GM13976 (cell line): ENCODE measurements around the gene MYL9.

Experiments
- DNase-seq: peaks from one replicate; pipeline ENCODE4 v3.0.0; 2012; ENCODE audit warnings: low spot score
- in situ Hi-C: fragments of 300-500 bp; cut with MboI; formaldehyde crosslinking; loops from one replicate; pipeline ENCODE4 v1.12.0; 2022; ENCODE audit warnings: low sequenced_read_pairs, mixed read lengths, inconsistent platforms; ENCODE audit not compliant: unreplicated experiment
- TF ChIP-seq, protein P1 (sequence below): IDR thresholded peaks from 2 replicates; pipeline ENCODE4 v1.5.1; 2012; ENCODE audit warnings: borderline replicate concordance, mild to moderate bottlenecking; ENCODE audit not compliant: insufficient read depth; ENCODE audit errors: extremely low read depth, missing control alignments, control extremely low read depth

MYL9 gene

DNA sequence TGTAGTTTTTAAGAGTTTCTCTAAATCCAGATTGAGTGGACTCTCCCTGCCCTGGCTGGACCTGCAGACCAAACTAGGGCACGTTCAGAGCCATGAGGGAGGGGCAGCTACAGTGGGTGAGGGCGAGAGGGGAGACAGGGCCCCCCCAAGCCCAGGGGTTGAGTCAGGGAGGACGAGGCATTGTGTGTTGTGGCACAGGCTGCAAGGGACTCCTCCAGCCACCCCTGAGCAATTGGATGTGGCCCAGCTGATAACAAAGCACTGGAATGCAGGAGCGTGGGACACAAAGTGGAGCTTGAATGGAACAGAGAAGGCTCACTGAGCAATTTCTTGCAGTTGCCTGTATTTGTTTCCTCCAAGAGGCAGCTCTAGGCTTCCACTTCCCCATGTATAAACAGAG is 43.5 kb upstream of the MYL9 start:
- DNase-seq, result no peak
- in situ Hi-C loops, result no loop called here
- TF ChIP-seq, protein P1, sequence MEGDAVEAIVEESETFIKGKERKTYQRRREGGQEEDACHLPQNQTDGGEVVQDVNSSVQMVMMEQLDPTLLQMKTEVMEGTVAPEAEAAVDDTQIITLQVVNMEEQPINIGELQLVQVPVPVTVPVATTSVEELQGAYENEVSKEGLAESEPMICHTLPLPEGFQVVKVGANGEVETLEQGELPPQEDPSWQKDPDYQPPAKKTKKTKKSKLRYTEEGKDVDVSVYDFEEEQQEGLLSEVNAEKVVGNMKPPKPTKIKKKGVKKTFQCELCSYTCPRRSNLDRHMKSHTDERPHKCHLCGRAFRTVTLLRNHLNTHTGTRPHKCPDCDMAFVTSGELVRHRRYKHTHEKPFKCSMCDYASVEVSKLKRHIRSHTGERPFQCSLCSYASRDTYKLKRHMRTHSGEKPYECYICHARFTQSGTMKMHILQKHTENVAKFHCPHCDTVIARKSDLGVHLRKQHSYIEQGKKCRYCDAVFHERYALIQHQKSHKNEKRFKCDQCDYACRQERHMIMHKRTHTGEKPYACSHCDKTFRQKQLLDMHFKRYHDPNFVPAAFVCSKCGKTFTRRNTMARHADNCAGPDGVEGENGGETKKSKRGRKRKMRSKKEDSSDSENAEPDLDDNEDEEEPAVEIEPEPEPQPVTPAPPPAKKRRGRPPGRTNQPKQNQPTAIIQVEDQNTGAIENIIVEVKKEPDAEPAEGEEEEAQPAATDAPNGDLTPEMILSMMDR, result no peak

DNA sequence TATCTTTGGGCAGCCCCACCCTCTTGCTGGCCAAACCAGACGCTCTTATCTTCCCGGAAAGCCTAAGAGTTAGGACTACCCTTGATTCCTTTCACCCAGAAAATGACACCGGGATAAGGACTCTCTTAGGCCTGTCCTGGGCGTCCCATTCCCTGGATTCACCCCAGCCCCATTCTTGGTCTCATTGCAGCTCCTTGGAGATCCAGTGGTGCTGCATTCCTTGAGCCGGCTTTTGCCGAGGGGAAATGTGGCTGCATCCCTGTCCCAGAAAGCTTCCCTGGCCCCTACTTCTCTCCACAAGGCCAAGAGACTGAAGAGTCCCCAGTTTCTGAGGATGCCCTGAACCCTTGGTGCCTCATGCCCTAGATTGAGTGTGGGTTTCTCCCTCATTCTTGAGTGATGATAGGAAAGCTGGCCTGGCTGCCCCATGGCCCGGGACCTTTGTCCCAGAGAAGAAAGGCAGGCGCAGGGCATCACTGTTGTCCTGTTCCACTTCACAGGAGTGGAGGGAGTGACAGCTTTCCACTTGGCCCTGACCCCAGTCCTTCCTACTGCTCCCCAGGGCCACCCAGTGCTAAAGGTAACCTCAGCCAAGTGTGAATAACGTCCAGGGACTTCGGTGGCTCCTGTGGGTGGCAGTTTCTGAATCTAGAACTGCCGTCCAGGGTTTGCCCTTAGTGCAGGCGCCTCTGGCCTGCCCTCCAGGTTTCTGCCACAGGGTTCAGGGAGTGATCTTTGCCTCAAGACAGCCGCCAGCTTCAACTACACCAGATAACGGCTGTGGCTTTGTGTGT is 42.7 kb upstream of the MYL9 start:
- no peak for DNase-seq
- TF ChIP-seq, protein P1, result no peak
- in situ Hi-C loops, result no loop called here

DNA sequence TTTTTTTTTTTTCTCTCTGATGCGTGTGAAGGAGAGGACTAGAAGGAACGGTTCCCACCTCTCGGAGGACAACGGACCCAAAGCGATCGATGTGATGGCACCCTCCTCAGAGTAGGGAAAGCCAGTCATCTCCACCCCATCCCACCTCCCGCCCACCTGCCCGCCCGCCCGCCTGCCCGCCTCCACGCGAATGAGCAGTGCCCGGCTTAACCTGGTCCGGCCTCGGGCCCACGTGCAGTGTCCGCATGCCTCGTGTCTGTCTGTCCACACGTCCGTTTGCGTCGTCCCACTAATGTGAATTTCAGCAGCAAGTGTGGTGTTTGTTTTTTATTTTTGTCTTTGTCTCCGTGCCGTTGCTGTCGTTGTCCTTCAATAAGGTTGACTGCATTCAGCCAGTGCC is 42.1 kb upstream of the MYL9 start:
- DNase-seq, result no peak
- TF ChIP-seq, protein P1, result no peak
- in situ Hi-C loops, result no loop called here

DNA sequence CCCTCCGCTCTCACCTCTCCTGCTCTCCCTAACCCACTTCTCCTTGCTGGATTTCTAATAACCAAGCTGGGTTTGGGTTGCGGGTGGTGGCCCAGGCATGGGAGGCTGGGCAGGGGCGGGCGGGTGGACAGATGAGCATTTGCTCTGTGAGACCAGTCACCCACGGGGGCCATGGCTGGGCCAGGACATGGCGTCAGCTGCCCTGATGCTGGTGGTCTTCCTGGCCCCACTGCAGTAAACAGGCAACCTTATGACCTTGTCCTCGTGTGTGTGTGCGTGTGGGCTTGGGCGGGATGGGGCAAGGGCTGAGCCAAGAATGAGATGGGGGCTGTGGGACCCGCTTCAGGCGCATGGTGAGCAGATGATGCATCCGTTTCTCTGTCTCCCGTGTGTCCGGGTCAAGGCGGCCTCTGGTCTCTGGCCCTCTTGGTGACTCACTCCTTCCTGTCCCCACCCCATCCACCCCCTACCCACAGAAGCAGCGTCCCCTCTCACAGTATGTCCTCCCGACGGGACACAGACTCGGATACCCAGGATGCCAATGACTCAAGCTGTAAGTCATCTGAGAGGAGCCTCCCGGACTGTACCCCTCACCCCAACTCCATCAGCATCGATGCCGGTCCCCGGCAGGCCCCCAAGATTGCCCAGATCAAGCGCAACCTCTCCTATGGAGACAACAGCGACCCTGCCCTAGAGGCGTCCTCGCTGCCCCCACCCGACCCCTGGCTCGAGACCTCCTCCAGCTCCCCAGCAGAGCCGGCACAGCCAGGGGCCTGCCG is 41.4 kb upstream of the MYL9 start:
- in situ Hi-C loops, result no loop called here
- TF ChIP-seq, protein P1, result no peak
- no peak for DNase-seq

DNA sequence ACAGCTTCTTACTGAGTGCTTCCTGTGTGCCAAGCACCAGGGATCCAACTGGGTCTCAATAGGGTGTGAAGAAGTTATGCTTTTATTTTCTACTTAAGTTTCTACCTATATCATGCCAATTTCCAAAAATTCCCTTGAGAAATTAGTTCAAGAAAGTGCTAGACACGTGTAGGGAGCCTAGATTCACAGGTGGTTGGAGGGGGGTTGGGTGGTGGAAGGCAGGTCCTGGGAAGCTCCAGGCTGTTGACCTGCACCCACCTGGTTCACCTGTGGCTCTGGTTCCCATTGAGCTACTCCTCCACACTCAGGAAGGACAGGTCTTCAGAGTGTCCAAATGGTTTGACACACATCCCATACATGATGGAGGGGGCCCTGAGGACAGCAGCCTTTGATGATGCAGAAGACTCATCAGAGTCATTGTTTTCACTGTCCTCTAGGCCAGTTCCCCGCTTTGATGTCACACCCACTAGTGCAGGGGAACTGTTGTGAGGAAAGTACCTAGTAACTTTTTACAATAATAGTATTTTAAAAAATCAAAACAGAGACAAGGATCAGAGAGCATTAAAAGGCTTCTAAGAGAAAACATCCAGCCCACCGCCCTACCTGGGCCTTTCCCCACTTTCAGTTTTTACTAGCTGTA is 39.8 kb upstream of the MYL9 start:
- in situ Hi-C loops, result no loop called here
- peak; percentile 74 for DNase-seq
- TF ChIP-seq, protein P1, result no peak

DNA sequence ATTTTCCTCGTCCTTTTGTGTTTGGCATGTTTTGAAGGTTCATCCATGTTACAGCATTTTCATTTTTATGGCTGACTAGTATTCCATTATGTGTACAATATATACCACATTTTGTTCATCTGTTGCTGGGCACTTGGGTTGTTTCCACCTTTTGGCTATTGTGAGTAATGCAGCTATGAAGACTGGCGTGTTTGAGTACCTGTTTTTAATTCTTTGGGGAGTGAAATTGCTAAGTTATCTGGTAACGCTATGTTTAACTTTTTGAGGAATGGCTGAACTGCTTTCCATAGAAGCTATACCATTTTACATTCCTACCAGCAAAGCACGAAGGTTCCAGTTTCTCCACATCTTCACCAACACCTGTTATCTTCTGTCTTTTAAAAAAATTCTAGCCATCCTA is 37.0 kb upstream of the MYL9 start:
- in situ Hi-C loops, result no loop called here
- DNase-seq, result no peak
- TF ChIP-seq, protein P1, result no peak
